Hepatocyte (in vitro differentiated cells): ENCODE results near the gene IL1RAPL1.

Source experiments
- EZH2 ChIP-seq: fragments of 200-600 bp; sonication (generic); IDR thresholded peaks from 2 replicates; pipeline ENCODE4 v1.6.1; 2016; ENCODE audit warnings: antibody characterized with exemption, mild to moderate bottlenecking, borderline replicate concordance
- TF ChIP-seq, protein P1 (sequence below): fragments of 200-600 bp; sonication (generic); IDR thresholded peaks from 2 replicates; pipeline ENCODE4 v1.5.1; 2016; ENCODE audit warnings: antibody characterized with exemption, mild to moderate bottlenecking; ENCODE audit not compliant: poor library complexity

DNA sequence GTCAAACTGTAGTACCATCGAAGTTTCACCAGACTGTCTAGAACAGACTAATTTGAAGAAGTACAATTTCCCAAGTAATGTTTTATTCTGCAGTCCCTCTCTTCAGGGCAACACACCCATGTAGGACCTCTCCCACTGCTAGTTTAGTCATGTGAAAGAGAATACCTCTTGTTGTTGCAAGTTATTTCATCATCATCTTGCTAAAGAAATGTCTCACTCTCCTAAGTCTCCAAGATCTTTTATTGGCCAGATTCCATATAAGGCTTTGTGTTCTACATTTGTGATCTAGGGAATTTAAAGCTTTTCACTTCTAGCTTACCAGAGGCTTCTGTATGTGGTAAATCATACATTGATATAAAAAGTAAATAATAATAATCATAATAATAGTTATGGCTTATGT is 882.8 kb downstream of the IL1RAPL1 start:
- TF ChIP-seq, protein P1, sequence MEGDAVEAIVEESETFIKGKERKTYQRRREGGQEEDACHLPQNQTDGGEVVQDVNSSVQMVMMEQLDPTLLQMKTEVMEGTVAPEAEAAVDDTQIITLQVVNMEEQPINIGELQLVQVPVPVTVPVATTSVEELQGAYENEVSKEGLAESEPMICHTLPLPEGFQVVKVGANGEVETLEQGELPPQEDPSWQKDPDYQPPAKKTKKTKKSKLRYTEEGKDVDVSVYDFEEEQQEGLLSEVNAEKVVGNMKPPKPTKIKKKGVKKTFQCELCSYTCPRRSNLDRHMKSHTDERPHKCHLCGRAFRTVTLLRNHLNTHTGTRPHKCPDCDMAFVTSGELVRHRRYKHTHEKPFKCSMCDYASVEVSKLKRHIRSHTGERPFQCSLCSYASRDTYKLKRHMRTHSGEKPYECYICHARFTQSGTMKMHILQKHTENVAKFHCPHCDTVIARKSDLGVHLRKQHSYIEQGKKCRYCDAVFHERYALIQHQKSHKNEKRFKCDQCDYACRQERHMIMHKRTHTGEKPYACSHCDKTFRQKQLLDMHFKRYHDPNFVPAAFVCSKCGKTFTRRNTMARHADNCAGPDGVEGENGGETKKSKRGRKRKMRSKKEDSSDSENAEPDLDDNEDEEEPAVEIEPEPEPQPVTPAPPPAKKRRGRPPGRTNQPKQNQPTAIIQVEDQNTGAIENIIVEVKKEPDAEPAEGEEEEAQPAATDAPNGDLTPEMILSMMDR: no peak
- TF ChIP-seq EZH2: no peak
